LNCaP clone FGC (cell line): ENCODE data around the gene SEMG2.

ENCODE experiments used
- DNase-seq: peaks from one replicate; pipeline ENCODE4 v3.0.0-alpha.2; 2011; ENCODE audit warnings: low read depth
- H3K4me3 ChIP-seq: 2 replicates; pipeline ENCODE4 v1.5.1; 2011; ENCODE audit warnings: mild to moderate bottlenecking, low read depth, low read length, control low read depth
- CTCF ChIP-seq: IDR thresholded peaks from 2 replicates; pipeline ENCODE4 v1.5.1; 2012; ENCODE audit warnings: mild to moderate bottlenecking; ENCODE audit not compliant: control insufficient read depth, insufficient read depth; ENCODE audit errors: extremely low read depth

SEMG2 gene

DNA sequence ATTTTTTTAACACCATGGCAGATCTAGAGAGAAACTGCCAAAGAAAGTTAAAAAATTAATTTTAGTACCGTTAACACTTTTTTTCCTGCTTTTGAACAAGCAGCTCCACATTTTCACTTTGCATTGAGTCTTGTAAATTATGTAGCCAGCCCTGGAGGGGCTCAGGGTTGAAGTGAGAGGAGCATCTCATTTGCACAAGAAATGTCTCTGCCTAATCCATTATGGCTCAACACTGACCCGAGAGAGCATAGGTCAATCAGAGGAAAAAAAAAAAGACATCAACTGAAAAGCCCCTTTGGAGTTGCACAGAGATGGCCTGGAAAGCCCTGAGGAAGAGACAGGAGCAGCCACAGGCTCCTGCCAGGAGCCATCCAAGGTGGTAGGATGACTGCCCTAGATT is 37.5 kb downstream of the SEMG2 start:
- DNase-seq = no peak
- H3K4me3 ChIP-seq = no peak overlapping the region
- TF ChIP-seq CTCF = no peak

GRCh38 chr20:45263556-45264266 is 42.5 kb downstream of the SEMG2 start:
- no peak for TF ChIP-seq CTCF
- no peak overlapping the region for H3K4me3 ChIP-seq
- no peak for DNase-seq

DNA sequence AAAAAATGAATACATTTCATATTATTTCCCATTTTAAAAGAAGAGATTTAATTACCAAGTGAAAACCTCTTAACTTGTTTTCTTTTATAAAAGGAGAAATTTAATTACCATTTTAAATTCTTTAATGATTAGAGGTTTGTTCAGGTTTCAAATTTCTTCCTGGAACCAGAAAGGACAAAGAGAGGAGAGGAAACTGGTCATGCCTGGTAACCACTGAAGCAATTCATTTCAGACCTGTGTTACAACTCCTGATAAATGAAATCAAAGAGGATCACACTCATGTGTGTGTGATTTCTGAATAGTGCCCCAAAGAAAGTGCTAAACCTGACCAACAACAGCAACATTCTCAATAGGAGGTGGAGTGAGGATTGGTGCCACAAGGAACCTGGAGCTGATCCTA is 45.8 kb downstream of the SEMG2 start:
- TF ChIP-seq CTCF = no peak
- H3K4me3 ChIP-seq = no peak overlapping the region
- no peak for DNase-seq

DNA sequence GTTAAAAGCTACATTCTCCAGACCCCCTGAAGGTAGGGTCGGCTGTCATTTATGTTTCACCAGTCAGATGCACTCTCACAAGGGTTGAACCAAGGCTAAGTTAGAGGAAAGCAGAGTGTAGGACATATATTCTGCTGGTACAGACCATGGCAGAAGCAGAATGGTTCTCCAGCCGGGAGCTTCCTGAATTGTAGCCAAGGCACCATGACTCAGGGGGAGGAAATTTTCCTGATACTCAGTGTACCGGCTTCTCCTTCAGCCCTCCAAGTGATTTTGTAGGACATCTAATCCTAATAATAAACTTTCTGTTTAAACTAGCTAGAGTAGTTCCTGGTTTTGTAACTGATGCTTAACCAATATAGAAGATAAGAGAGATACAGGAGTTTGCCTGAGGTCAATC is 47.4 kb downstream of the SEMG2 start:
- no peak overlapping the region for H3K4me3 ChIP-seq
- no peak for TF ChIP-seq CTCF
- DNase-seq = no peak

GRCh38 chr20:45269056-45269455 is 47.9 kb downstream of the SEMG2 start:
- DNase-seq = no peak
- H3K4me3 ChIP-seq = no peak overlapping the region
- no peak for TF ChIP-seq CTCF

DNA sequence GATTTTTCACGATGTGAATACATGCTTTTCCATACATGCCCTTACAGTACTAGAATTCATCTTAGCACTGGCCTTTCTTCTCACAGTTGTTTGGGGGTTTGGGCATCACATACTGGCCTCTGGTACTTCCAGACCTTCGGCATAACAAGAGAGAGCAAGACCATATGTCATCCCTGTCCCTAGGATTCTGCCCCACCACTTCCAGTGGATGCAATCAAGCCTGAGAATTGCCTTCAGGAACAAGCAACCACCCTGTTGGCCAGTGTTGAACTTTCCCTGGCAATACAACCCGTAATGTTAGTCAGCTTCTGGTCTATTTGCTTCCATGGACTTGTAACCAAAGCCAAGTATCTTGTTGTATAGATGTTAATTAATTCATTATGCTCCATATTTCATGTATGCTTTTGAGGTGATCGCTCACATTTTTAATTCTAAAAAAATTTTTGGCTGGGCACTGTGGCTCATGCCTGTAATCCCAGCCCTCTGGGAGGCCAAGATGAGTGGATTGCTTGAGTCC is 48.6 kb downstream of the SEMG2 start:
- TF ChIP-seq CTCF = no peak
- no peak for DNase-seq
- H3K4me3 ChIP-seq = no peak overlapping the region
